Peyer's patch (tissue), 4 donors: ENCODE measurements around the gene NUDT16L1. TPM values are rescaled to one million over a fixed set of nuclear protein-coding genes. Genes with fewer than 3 reads are reported as not detected.
A peak's percentile ranks its signal among the peaks of the same experiment; 100 is the strongest.
"Not testable (repeated sequence)": the region's sequence is repeated elsewhere in the genome, so short reads cannot be mapped to it uniquely, and the experiment has no call there.

Experiments used
- DNase-seq, 3 donors: peaks; one replicate each; pipeline ENCODE4 v3.0.0-alpha.2; 2017 to 2019
- H3K27ac ChIP-seq, 4 donors: fragments of 200-600 bp; sonication (generic); one replicate each; pipeline ENCODE4 v1.5.1; 2016 to 2019
- H3K27me3 ChIP-seq, 2 donors: fragments of 200-600 bp; sonication (generic); one replicate each; pipeline ENCODE4 v1.5.1; 2019
- H3K36me3 ChIP-seq, 3 donors: fragments of 200-600 bp; sonication (generic); one replicate each; pipeline ENCODE4 v1.5.1; 2016 to 2019
- H3K4me1 ChIP-seq, 4 donors: fragments of 200-600 bp; sonication (generic); one replicate each; pipeline ENCODE4 v1.5.1; 2016 to 2019
- H3K4me3 ChIP-seq, 4 donors: fragments of 200-600 bp; sonication (generic); 1 replicate in 3 of 4; 2 replicates in 1 of 4; pipeline ENCODE4 v1.5.1; 2016 to 2019; ENCODE audit warnings: mild to moderate bottlenecking in 1 of 4
- H3K9me3 ChIP-seq, 4 donors: fragments of 200-600 bp; sonication (generic); one replicate each; pipeline ENCODE4 v1.5.1; 2016 to 2019; ENCODE audit warnings: mild to moderate bottlenecking in 1 of 4
- POLR2A ChIP-seq, 2 donors: fragments of 450-650 bp; IDR thresholded peaks; one replicate each; pipeline ENCODE4 v1.5.1; 2017; ENCODE audit warnings: antibody characterized with exemption in 2 of 2, mild to moderate bottlenecking in 2 of 2, moderate library complexity in 2 of 2
- total RNA-seq, 4 donors: library from RNA; depleted of rRNA; stranded (reverse); fragments of >200 nt; gene quantifications; one replicate each; pipeline ENCODE4 v1.1.0, GENCODE V29; 2016
- TF ChIP-seq, protein P1 (sequence below), 6 experiments: fragments of 450-650 bp in 4 of 6; fragments of 200-600 bp in 2 of 6; sonication (generic) in 1 of 6; IDR thresholded peaks; one replicate each; pipeline ENCODE4 v1.5.1; 2017 to 2019; ENCODE audit warnings: antibody characterized with exemption in 6 of 6, mild to moderate bottlenecking in 3 of 6, moderate library complexity in 1 of 6

NUDT16L1 gene
- total RNA-seq, 4 donors from 2014 or later = 19.0 to 53.6 (median 40.1) TPM

DNA sequence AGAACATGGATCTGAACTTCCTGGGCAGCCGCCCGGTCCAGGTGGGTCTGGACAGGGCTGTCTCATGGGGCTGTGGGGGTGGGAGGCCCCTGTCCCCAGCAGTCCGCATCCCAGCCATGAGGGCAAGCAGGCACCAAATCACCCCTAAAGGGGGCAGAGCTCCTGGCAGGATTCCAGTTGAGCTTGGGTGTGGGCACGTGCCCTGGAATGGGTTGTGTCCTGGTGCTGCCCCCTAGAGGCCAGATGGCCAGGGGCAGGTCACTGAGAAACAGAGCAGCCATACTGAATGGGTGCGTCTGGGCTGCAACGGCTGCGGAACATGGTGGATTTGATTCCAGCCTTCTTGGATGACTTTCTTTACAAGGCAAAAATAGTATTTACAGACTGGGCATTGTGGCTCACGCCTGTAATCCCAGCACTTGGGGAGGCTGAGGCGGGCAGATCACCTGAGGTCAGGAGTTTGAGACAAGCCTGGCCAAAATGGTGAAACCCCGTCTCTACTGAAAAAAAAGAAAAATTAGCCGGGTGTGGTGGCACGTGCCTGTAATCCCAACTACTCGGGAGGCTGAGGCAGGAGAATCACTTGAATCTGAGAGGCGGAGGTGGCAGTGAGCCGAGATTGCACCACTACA lies 42.8 kb upstream of the NUDT16L1 start:
- not testable (repeated sequence) for H3K4me3 ChIP-seq, H3K27me3 ChIP-seq, H3K27ac ChIP-seq, H3K9me3 ChIP-seq
- H3K36me3 ChIP-seq = peaks cover 0 to 44% (median 0%) of the 10 kb centered on the region in 3 donors
- H3K4me1 ChIP-seq = peaks cover 0 to 28% (median 0%) of the 10 kb centered on the region in 4 donors
- peak; percentile 66 to 84 (median 83) for DNase-seq
- TF ChIP-seq, protein P1, sequence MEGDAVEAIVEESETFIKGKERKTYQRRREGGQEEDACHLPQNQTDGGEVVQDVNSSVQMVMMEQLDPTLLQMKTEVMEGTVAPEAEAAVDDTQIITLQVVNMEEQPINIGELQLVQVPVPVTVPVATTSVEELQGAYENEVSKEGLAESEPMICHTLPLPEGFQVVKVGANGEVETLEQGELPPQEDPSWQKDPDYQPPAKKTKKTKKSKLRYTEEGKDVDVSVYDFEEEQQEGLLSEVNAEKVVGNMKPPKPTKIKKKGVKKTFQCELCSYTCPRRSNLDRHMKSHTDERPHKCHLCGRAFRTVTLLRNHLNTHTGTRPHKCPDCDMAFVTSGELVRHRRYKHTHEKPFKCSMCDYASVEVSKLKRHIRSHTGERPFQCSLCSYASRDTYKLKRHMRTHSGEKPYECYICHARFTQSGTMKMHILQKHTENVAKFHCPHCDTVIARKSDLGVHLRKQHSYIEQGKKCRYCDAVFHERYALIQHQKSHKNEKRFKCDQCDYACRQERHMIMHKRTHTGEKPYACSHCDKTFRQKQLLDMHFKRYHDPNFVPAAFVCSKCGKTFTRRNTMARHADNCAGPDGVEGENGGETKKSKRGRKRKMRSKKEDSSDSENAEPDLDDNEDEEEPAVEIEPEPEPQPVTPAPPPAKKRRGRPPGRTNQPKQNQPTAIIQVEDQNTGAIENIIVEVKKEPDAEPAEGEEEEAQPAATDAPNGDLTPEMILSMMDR (IDR thresholded peaks at IDR 0.05) = peak; percentile 36 to 81 (median 76)

DNA sequence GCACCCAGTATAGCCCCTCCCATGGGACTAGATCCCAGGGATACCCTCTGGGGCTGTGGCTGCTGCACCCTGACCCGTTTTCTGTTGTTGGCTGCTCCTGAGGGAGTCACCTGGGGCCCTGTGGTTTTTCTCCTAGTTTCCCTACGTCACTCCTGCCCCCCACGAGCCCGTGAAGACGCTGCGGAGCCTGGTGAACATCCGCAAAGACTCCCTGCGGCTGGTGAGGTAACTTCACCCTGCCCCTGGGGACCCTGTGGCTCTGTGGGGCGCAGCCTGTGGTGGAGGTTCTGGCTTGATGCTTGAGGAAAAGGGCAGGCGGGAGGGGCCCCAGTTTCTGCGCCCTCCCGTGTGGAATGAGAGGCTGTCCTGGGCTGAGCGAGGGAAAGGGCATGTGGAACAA lies 41.5 kb upstream of the NUDT16L1 start:
- no peaks in the 10 kb centered on the region for H3K9me3 ChIP-seq
- H3K4me3 ChIP-seq = no peak overlapping the region
- peaks cover 0 to 50% (median 0%) of the 10 kb centered on the region in 3 donors for H3K36me3 ChIP-seq
- H3K27me3 ChIP-seq = no peaks in the 10 kb centered on the region
- TF ChIP-seq POLR2A (IDR thresholded peaks at IDR 0.05) = no peak
- TF ChIP-seq, protein P1 (IDR thresholded peaks at IDR 0.05) = no peak
- H3K4me1 ChIP-seq = peaks cover 0 to 33% (median 0%) of the 10 kb centered on the region in 4 donors
- DNase-seq = no peak
- no peak overlapping the region for H3K27ac ChIP-seq

DNA sequence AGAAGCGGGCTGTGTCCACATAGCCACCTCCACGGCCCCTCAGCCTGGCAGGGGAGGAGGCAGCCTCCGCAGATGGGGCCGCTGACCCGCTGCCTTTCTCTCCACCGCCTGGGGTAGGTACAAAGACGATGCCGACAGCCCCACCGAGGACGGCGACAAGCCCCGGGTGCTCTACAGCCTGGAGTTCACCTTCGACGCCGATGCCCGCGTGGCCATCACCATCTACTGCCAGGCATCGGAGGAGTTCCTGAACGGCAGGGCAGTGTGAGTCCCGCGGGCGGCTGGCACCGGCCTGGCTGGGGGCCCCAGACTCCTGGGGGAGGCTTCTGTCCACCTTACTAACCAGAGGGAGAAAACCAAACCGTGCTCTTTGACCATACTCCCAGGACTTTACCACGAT lies 40.8 kb upstream of the NUDT16L1 start:
- TF ChIP-seq, protein P1 (IDR thresholded peaks at IDR 0.05) = no peak
- no peak for TF ChIP-seq POLR2A (IDR thresholded peaks at IDR 0.05)
- H3K36me3 ChIP-seq = peaks cover 0 to 57% (median 0%) of the 10 kb centered on the region in 3 donors
- DNase-seq = no peak
- H3K4me3 ChIP-seq = no peak overlapping the region
- H3K4me1 ChIP-seq = peaks cover 0 to 33% (median 0%) of the 10 kb centered on the region in 4 donors
- H3K9me3 ChIP-seq = no peaks in the 10 kb centered on the region
- H3K27ac ChIP-seq = peak overlapping the region in 3 of 4 donors; percentile 49 to 89 (median 88)
- H3K27me3 ChIP-seq = no peaks in the 10 kb centered on the region

DNA sequence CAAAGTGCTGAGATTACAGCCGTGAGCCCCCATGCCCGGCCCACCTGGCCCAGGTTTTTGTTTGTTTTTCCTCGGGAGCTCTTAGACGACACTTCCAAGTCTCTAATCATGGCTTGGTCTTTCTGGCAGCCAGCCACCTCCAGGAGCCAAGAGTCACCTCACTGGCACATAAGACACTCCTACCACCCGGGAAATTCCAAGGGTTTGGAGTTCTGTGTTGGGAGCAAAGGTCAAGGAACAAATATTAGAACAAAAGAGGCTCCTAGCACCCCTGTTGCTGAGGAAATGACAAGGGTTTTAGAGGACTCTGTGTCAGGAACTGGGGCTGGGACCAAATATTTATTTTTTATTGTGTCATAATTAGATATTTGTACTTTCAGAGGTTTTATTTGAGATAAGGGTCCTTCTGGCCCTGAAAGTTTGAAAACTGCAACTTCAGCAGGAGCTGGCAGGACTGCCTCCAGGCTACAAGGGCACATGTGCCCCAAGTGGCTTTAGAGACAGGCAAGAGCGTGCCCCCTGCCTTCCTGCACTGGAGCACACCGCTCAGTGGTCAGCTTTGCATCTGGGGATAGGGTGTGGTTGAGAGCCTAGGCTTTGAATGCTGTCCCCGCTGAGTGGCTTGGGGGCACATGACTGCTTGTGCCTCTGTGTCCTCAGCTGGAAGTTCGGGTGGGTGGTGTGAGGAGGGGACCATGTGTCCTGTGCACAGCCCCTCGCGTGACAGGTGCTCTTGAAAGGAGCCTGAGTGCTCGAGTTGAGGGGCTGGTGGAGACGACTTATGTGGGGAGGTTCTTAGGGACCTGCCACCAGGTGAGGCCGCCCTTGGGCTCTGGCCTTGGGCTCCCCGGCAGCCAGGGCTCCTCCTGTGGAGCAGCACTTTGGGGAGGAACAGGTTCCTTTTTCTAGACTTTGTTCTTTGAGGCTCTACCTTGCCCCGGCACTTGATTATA lies 39.1 kb upstream of the NUDT16L1 start:
- no peak overlapping the region for H3K4me3 ChIP-seq
- H3K9me3 ChIP-seq = no peaks in the 10 kb centered on the region
- H3K36me3 ChIP-seq = peaks cover 0 to 74% (median 0%) of the 10 kb centered on the region in 3 donors
- peaks cover 0 to 33% (median 0%) of the 10 kb centered on the region in 4 donors for H3K4me1 ChIP-seq
- peak in 2 of 3 donors; percentile 85 to 89 for DNase-seq
- TF ChIP-seq, protein P1 (IDR thresholded peaks at IDR 0.05) = peak in 1 of 6 experiments; percentile 4
- no peak for TF ChIP-seq POLR2A (IDR thresholded peaks at IDR 0.05)
- H3K27ac ChIP-seq = peak overlapping the region in 3 of 4 donors; percentile 49 to 89 (median 88)
- no peaks in the 10 kb centered on the region for H3K27me3 ChIP-seq

DNA sequence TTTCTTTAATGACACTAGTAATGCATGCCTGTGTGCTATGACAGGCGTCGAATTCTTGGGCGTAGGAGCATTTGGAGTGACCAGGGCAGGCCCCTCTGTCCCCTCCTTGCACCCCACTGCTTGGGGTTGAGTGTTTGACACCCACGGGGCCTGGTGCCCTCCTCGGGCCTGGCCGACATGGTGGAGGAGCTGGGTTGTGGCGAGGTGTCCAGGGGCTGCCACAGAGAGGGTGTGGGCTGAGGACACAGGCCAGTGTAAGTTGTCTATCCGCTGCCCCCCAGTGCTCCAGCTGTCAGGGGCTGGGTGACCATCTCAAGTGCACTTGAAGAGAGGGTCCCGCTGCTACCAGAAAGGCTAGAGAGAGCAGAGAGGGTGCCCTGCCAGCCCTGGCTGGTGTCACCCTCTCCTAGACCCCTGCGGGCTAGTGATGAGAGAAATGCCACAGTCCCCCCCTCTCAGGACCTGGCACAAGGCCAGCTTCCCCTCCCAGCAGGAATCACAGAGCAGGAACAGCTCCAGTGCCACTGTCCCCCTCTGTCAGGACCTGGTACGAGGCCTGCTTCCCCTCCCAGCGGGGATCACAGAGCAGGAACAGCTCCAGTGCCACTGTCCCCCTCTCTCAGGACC lies 38.3 kb upstream of the NUDT16L1 start:
- DNase-seq = no peak
- Histone ChIP-seq H3K36me3 (peaks cover 0 to 76% (median 0%) of the 10 kb centered on the region in 3 donors), H3K9me3 (no peaks in the 10 kb centered on the region), H3K27ac (peak overlapping the region in 3 of 4 donors; percentile 49 to 89 (median 88)), H3K4me3 (no peak overlapping the region), H3K4me1 (peaks cover 0 to 35% (median 0%) of the 10 kb centered on the region in 4 donors), H3K27me3 (no peaks in the 10 kb centered on the region)
- no peak for TF ChIP-seq POLR2A (IDR thresholded peaks at IDR 0.05)
- TF ChIP-seq, protein P1 (IDR thresholded peaks at IDR 0.05) = no peak
